SU-DHL-6 (cell line): Measurements from ENCODE around the gene SH3PXD2A.

Experiments
- H2AFZ ChIP-seq: fragments of 200-600 bp; sonication (generic); 2 replicates; pipeline ENCODE4 v1.6.1; 2014; ENCODE audit warnings: low read depth, mild to moderate bottlenecking, moderate library complexity, mixed read lengths, antibody characterized with exemption, low read length; ENCODE audit not compliant: severe bottlenecking
- H3F3A ChIP-seq: fragments of 200-600 bp; shearing (Covaris generic); 2 replicates; pipeline ENCODE4 v1.6.0; 2016; ENCODE audit warnings: antibody characterized with exemption, mild to moderate bottlenecking; ENCODE audit not compliant: insufficient read depth
- H3K27ac ChIP-seq: fragments of 200-600 bp; sonication (generic); 2 replicates; pipeline ENCODE4 v1.5.1; 2016; ENCODE audit warnings: low read depth, mild to moderate bottlenecking, low read length, moderate library complexity, mixed read lengths
- H3K27me3 ChIP-seq: fragments of 200-600 bp; sonication (generic), shearing (Covaris generic); 2 replicates; pipeline ENCODE4 v1.6.0; 2014; ENCODE audit warnings: mild to moderate bottlenecking, low read length
- H3K36me3 ChIP-seq: fragments of 200-600 bp; sonication (generic); 2 replicates; pipeline ENCODE4 v1.6.1; 2014; ENCODE audit warnings: mild to moderate bottlenecking, low read length, mixed read lengths
- H3K4me2 ChIP-seq: fragments of 300-600, 200-600 bp; shearing (Covaris generic), sonication (generic); 2 replicates; pipeline ENCODE4 v1.6.0; 2014; ENCODE audit warnings: low read length, low read depth, mild to moderate bottlenecking; ENCODE audit not compliant: poor library complexity, severe bottlenecking
- H3K4me3 ChIP-seq: fragments of 200-600 bp; sonication (generic); 2 replicates; pipeline ENCODE4 v1.5.1; 2014; ENCODE audit warnings: antibody characterized with exemption, low read length, mild to moderate bottlenecking, mixed read lengths; ENCODE audit not compliant: insufficient read depth, poor library complexity, severe bottlenecking
- H3K79me2 ChIP-seq: fragments of 200-600 bp; sonication (generic); 2 replicates; pipeline ENCODE4 v1.6.1; 2014; ENCODE audit warnings: mild to moderate bottlenecking, low read length, moderate library complexity; ENCODE audit not compliant: insufficient read depth
- H3K9ac ChIP-seq: fragments of 200-600 bp; sonication (generic); 2 replicates; pipeline ENCODE4 v1.7.0; 2014; ENCODE audit warnings: mild to moderate bottlenecking, low read length
- H3K9me2 ChIP-seq: fragments of 200-600 bp; sonication (generic); replicated peaks from 2 replicates; pipeline ENCODE4 v1.6.1; 2014; ENCODE audit warnings: low read length; ENCODE audit not compliant: insufficient read depth
- H3K9me3 ChIP-seq: fragments of 200-600 bp; sonication (generic); 2 replicates; pipeline ENCODE4 v1.6.1; 2014; ENCODE audit warnings: low read length, mixed read lengths; ENCODE audit not compliant: insufficient read depth
- H4K20me1 ChIP-seq: fragments of 200-600 bp; sonication (generic); 2 replicates; pipeline ENCODE4 v1.6.1; 2014; ENCODE audit warnings: low read depth, mild to moderate bottlenecking, antibody characterized with exemption, low read length, moderate library complexity, mixed read lengths
- EZH2phosphoT487 ChIP-seq: fragments of 200-600 bp; sonication (generic), shearing (Covaris generic); conservative IDR thresholded peaks from 2 replicates; pipeline ENCODE4 v1.6.1; 2018; ENCODE audit warnings: mild to moderate bottlenecking, antibody characterized with exemption, low read length, moderate library complexity, mixed read lengths
- TF ChIP-seq, protein P1 (sequence below): fragments of 200-600 bp; sonication (generic); IDR thresholded peaks from one replicate; pipeline ENCODE4 v1.5.1; 2017; ENCODE audit warnings: antibody characterized with exemption, mild to moderate bottlenecking, low read length, moderate library complexity; ENCODE audit not compliant: insufficient read depth, poor library complexity, severe bottlenecking

Gene SH3PXD2A

DNA sequence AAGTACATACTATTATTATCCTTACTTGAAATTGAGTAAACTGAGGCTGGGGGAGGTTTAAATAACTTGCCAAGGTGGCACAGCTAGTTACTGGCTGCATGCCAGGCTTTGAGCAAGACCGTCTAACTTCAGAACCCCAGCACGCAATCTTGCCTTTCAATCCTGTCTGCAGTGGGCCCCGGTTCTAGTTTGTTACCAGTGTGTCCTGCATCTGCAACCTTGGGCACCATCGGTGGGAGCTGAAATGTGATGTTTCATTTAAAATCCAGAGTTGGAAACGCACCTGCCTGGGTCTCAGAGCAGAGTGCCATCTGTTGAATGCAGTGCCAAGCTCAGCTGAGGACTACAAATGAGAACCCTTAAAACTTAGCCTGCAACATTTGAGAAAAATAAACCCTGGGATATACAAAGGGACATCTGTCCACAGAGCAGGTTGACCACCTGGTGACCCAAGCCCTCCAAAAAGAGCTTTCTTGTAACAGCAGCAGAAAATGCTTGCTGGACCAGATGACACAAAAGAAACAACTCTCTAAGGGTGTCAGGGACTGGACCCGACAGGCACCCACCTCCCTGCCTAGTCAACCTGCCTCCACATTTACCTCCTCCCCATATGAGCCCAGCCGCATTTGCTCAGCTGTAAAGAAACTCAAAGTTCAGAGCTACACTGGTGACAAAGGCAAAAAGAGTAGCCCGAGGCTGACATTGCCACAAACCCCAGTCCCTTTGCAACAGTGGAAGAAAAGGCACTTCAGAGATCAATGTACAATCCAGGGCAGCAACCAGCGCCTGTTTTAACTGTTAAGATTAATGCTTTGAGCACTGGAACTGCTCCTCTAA, 1.7 kb downstream of the SH3PXD2A start:
- TF ChIP-seq, protein P1, sequence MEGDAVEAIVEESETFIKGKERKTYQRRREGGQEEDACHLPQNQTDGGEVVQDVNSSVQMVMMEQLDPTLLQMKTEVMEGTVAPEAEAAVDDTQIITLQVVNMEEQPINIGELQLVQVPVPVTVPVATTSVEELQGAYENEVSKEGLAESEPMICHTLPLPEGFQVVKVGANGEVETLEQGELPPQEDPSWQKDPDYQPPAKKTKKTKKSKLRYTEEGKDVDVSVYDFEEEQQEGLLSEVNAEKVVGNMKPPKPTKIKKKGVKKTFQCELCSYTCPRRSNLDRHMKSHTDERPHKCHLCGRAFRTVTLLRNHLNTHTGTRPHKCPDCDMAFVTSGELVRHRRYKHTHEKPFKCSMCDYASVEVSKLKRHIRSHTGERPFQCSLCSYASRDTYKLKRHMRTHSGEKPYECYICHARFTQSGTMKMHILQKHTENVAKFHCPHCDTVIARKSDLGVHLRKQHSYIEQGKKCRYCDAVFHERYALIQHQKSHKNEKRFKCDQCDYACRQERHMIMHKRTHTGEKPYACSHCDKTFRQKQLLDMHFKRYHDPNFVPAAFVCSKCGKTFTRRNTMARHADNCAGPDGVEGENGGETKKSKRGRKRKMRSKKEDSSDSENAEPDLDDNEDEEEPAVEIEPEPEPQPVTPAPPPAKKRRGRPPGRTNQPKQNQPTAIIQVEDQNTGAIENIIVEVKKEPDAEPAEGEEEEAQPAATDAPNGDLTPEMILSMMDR: no peak
- no peak for TF ChIP-seq EZH2phosphoT487
- Histone ChIP-seq H3K9me3 (no peaks in the 10 kb centered on the region), H2AFZ (no peak overlapping the region), H3K36me3 (no peaks in the 10 kb centered on the region), H3F3A (no peaks in the 10 kb centered on the region), H3K4me2 (no peak overlapping the region), H3K79me2 (no peaks in the 10 kb centered on the region), H3K27me3 (no peaks in the 10 kb centered on the region), H3K27ac (no peak overlapping the region), H4K20me1 (no peaks in the 10 kb centered on the region), H3K9me2 (no peaks in the 10 kb centered on the region), H3K4me3 (no peak overlapping the region), H3K9ac (no peak overlapping the region)

DNA sequence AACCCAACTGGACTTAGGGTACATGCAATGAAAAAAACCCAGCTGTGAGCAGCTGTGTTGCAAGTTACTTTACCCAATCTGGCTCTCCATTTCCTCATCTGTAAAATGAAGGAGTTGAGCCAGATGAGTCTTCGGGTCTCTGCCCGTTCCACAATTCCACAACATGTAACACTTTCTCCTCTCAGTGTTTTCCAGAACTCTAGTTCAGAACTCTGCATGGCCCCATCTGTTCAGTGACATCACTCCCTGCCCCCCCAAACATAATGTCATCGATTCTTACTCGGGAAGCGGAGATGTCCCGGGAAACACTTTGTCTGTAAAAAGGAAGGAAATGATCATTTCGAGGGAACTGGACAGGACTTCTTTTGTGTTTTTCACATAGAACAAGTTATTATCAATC, 2.5 kb downstream of the SH3PXD2A start:
- no peaks in the 10 kb centered on the region for H3F3A ChIP-seq
- TF ChIP-seq, protein P1: no peak
- TF ChIP-seq EZH2phosphoT487: no peak
- H4K20me1 ChIP-seq: no peaks in the 10 kb centered on the region
- no peak overlapping the region for H3K9ac ChIP-seq
- no peaks in the 10 kb centered on the region for H3K9me3 ChIP-seq
- H3K36me3 ChIP-seq: no peaks in the 10 kb centered on the region
- H3K27me3 ChIP-seq: no peaks in the 10 kb centered on the region
- no peak overlapping the region for H3K27ac ChIP-seq
- H3K79me2 ChIP-seq: no peaks in the 10 kb centered on the region
- H3K9me2 ChIP-seq: no peaks in the 10 kb centered on the region
- H3K4me2 ChIP-seq: no peak overlapping the region
- no peak overlapping the region for H3K4me3 ChIP-seq
- H2AFZ ChIP-seq: no peak overlapping the region

DNA sequence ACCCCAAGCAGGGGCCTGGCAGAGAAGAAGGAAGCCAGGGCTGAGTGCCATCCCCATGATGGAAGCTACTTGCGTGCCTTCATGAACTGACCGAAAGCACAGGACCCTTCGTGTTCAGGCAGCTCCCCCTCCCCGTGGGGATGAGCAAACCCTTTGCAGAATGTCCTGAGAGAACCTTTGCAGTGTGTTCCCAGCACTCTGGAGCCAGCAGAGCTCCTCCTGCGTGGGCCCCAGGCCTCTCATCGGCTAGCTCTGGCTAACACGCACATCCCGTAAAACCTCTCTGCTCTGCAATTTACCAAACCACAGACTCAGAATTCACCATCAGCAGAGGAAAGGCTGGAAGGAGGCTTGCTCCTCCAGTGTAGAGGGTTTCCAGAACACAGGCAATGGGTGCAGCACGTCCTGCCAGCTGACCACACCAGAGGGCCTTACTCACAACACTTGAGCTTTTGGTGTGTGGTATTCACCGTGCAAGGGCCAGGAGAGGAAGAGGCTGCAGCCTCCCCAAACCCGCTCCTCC, 3.1 kb downstream of the SH3PXD2A start:
- no peak for TF ChIP-seq EZH2phosphoT487
- TF ChIP-seq, protein P1: no peak
- Histone ChIP-seq H3K9me2 (no peaks in the 10 kb centered on the region), H3K9me3 (no peaks in the 10 kb centered on the region), H2AFZ (no peak overlapping the region), H3F3A (no peaks in the 10 kb centered on the region), H3K4me2 (no peak overlapping the region), H3K9ac (no peak overlapping the region), H3K27ac (no peak overlapping the region), H4K20me1 (no peaks in the 10 kb centered on the region), H3K79me2 (no peaks in the 10 kb centered on the region), H3K27me3 (no peaks in the 10 kb centered on the region), H3K4me3 (no peak overlapping the region), H3K36me3 (no peaks in the 10 kb centered on the region)
